ENCODE measurements around the gene TTI1.

The TTI1 gene

DNA sequence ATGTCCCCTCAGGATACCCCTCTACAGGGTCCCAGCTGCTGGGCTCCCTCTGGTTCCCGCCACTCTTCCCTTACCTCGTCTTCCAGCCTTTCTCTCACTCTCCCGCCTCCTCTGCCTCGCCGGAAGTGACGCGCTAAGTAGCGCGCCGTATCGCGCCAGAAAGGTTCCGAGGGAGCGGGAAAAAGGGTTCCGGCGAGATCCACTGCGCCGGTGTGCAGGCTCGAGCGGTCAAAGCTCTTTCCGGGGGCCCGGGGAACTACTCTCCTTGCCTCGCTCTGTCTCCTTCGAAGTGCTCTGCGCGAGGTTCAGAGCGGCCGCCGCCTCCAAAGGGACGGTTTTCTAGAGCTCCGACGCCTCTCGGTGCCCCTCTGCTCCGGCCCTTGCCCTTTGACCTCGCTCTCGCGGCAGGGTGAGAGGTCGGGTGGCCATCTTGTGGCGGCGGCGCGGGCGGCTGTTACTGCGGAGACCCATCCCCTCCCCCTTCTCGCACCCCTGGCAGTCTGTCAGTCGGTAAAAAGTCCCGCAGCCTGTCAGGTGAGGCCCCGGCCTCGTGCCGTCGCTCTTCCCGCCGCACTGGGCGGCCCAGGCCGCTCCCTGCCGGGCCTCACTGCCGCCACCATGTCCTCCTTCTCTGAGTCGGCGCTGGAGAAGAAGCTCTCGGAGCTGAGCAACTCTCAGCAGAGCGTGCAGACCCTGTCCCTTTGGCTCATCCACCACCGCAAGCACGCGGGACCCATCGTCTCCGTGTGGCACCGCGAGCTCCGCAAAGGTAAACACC is at the start of gene TTI1, which contains the start of gene RPRD1B:
Gene TTI1 (minus strand): TSS at position 127 of the 778 bp plus-strand sequence. CDS start 19,640 bp downstream, outside the sequence.
Gene RPRD1B (plus strand): TSS at position 417 of the 778 bp plus-strand sequence. CDS start 202 bp downstream, at position 619.
- DNase-seq (ENCODE audit: low read depth in 2 of 2): peak; percentile 79 to 86

DNA sequence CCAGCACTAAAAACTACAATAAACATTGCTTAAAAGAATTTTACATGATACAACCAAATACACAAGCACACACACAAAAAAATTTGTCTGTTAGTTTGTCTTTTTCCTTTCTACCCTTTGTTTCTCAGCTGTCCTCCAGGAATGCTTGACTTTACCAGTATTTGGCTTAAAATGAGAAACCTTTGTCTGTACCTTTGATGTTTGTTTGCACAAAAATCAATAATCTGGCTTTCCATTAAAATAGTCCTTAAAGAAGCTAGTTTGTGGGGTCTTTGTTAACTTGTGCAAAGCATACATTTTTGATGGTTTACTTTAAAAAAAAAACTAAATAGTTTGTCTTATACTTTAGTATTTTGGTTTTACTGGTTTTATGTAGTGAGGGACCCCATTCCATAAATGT is 49.6 kb upstream of the TTI1 start:
- DNase-seq (ENCODE audit: low read depth in 2 of 2): no peak

DNA sequence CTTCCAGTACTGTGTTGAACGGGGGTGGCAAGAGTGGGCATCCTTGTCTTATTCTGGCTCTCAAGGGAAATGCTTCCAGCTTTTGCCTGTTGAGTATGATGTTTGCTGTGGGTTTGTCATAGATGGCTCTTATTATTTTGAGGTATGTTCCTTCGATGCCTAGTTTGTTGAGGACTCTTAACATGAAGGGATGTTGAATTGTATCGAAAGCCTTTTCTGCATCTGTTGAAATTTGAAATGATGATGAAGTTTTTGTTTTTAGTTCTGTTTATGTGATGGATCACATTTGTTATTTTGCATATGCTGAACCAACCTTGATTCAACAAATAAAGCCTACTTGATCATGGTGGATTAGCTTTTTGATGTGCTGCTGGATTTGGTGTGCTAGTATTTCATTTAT is 48.3 kb upstream of the TTI1 start:
- DNase-seq (ENCODE audit: low read depth in 2 of 2): no peak

- DNase-seq (ENCODE audit: low read depth in 2 of 2): no peak
Observed at GRCh38 chr20:38079353-38079752, 46.1 kb upstream of the TTI1 start.

DNA sequence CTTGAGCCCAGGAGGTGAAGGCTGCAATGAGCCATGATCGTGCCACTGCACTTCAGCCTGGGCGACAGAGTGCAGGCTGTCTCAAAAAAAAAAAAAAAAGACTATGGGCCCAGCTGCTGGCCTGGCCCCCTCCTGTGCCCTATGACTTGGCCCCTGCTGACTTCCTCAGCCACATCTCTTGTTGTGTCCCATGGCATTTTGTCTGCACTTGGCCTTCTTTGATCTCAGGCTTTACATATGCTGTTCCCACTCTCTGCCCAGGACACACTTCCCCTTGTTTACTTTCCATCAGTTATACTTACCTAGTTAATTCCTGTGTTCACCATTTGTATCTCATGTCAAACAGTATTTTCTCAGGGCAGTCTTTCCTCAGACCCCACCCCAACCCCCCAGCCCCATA is 44.8 kb upstream of the TTI1 start:
- DNase-seq (ENCODE audit: low read depth in 2 of 2): no peak

DNA sequence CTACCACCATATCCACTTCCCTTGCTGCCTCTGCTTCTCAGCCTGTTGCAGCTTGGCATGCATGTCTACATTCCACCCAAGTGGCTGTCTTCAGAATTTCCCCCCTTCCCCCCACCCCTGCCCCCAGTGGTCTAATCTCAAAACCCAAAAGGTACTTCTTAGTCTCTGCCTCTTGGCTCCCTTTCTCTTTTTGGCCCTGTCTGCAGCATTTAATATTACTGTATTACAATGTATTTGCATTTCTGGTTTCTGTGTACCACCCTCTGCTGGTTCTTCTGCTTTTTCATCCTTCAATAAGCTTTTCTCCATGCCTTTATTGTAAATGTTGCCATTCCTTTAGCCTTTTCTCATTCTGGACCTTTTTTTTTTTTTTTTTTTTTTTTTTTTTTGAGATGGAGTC is 43.3 kb upstream of the TTI1 start:
- DNase-seq (ENCODE audit: low read depth in 2 of 2): no peak

DNA sequence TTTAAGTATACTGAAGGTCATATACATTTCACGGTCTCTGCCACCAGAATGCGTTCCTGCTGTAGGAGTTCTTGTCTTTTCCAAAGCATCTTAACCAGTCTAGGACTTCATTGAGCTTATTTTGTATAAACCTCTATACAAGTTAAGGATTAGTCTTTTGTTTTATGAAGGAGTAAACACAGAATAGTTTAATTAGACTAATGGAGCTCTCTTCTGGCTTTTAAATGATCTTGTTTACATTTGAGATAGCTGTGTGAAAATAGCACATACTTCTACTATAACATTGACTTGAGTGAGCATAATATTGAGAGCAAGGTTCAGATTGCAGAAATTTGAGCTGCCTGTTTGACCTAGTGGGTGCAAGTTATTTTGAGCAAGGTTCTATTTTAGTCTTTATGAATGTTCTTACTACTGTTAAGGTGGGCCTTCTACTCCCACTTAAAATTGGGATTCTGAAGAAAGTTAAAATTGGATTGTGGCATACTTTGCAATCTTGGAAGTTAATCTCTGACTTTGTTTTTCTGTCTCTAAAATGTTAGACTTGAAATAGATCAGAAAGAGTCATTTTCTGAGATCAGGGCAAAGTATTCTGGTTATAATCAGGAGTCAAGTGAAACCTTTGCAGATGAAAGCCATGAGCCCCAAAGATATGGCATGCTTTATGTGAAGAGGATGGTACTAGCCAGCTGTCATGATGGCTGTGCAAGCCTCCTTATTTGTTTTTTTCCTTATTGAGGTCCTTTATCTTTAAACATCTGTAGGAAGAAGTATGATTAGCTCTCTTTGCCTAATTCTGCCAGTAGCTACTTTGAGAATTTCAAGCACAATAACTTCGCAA is 42.1 kb upstream of the TTI1 start:
- DNase-seq (ENCODE audit: low read depth in 2 of 2): no peak

GRCh38 chr20:38073307-38074071 is 40.2 kb upstream of the TTI1 start:
- no peak for DNase-seq (ENCODE audit: low read depth in 2 of 2)

- DNase-seq (ENCODE audit: low read depth in 2 of 2): no peak
Observed at GRCh38 chr20:38072898-38073297, 39.6 kb upstream of the TTI1 start.

GRCh38 chr20:38067717-38068365 is 34.6 kb upstream of the TTI1 start:
- no peak for DNase-seq (ENCODE audit: low read depth in 2 of 2)

GRCh38 chr20:38066969-38067716 is 33.9 kb upstream of the TTI1 start:
- no peak for DNase-seq (ENCODE audit: low read depth in 2 of 2)

DNA sequence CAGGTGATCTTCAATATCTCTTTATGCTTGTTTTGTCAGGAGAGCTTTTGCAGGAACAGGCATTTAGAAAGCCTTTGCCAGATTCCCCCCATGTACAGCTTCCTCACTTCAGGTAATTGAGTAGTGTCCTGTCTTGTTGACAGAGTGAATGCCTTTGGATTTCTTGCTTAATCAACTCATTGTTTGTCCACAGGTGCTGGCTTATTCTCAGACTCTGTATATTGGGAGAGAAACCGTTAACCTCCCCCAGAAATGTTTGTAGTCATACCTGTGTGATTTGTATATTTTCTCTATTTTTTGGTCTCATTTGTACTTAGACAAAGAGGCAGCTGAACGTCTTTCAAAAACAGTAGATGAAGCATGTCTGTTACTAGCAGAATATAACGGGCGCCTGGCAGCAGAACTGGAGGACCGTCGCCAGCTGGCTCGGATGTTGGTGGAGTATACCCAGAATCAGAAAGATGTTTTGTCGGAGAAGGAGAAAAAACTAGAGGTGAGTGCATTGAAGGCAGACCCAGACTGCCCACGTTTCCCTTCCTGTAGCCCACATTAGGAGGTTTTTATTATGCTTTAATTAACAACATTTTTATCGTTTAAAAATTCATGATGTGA is 32.6 kb upstream of the TTI1 start:
- DNase-seq (ENCODE audit: low read depth in 2 of 2): no peak

- DNase-seq (ENCODE audit: low read depth in 2 of 2): no peak
Observed at GRCh38 chr20:38063911-38064530, 30.8 kb upstream of the TTI1 start.

DNA sequence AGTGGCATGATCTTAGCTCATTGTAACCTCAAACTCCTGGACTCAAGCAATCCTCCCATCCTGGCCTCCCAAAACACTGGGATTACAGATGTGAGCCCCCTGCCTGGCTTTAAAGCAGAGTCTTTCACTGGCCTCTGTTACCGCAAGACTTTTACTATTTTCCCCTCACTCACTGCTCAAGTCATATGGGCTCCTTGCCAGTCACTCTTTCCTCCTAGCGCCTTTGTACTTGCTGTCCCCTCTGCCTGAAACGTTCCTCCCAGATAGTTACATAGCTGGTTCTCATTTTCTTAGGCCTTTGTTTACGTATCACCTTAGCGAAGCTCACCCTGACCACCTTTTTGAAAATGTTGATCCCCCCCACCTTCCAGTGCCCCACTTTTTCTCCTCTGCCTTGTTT is 29.6 kb upstream of the TTI1 start:
- no peak for DNase-seq (ENCODE audit: low read depth in 2 of 2)

- DNase-seq (ENCODE audit: low read depth in 2 of 2): no peak
Observed at GRCh38 chr20:38061109-38061508, 27.9 kb upstream of the TTI1 start.

DNA sequence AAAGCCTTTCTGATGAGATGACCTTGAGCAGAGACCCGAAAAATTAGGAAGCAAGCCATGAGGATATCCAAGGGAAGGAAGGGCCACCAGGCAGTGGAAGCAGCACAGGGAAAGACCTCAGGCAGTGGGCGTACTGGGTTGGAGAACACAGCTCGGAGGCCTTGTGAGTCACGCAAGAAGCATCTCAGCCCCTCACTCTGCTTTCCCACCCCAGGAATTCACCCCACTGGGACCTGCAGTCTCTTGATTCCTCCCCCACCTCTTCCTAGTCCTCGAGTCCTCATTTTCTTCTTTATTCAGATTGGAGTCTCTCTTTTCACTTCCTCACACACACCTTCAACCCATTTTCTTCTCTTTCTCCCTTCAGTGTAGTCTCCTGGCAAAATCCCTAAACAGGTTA is 27.3 kb upstream of the TTI1 start:
- DNase-seq (ENCODE audit: low read depth in 2 of 2): no peak

DNA sequence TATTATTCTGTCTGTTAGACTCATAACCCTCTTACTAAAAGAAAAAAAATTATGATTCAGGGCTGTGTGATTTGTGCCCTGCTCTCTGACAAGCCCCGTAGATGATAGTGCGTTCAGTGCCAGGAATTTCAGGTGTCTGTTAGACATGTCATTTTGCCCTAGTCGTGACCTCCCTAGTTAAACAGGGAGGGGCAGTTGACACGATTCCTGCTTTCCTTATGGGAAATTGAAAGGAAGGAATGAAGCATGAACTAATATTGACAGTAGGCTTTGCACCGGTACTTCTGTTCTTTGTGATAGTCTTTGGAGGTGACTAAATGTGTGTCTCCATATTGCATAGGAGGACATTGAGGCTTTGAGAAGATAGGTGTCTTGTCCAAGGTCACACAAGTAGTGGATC is 26.6 kb upstream of the TTI1 start:
- DNase-seq (ENCODE audit: low read depth in 2 of 2): no peak

DNA sequence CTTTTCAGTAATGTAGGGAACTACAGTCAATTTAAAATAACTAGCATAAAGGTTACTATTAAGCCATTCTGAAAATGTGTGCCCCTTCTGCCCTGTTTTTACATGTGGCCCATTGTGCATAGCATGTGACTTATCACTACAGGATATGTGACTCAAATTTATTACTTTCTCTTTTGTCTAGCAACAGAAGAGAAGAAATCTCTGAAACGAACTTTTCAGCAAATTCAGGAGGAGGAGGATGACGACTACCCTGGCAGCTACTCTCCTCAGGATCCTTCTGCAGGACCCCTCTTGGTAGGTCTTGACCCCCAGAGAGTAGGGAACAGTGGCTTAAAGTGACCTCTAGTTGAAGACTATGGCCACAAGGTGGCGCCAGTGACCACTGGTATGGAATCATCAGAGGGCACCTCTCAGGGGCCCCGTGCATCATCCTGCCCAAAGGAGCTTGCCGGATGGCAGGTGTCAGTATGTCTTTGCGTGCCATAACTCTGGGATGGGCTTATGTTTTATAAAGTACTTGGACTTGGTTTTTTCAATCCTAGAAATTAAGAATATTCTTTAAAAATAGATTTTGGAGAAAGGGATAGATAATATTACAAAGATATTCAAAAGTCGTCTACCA is 24.2 kb upstream of the TTI1 start:
- DNase-seq (ENCODE audit: low read depth in 2 of 2): peak; percentile 58 to 66

- DNase-seq (ENCODE audit: low read depth in 2 of 2): no peak
Observed at GRCh38 chr20:38055848-38056247, 22.6 kb upstream of the TTI1 start.

GRCh38 chr20:38055294-38055693 is 22.0 kb upstream of the TTI1 start:
- DNase-seq (ENCODE audit: low read depth in 2 of 2): no peak
